ENCODE results near the gene NGEF.

GRCh38 chr2:232993231-232993821, 19.7 kb downstream of the NGEF start:
- TF ChIP-seq ATF2 (CRISPR knock-in tag; IDR thresholded peaks at IDR 0.05): no peak
- no peak for TF ChIP-seq NBN (IDR thresholded peaks at IDR 0.05; ENCODE audit: low read depth)
- no peak for TF ChIP-seq CTCF (IDR thresholded peaks at IDR 0.05 in 2 of 3, conservative IDR thresholded peaks at IDR 0.05 in 1 of 3; ENCODE audit: insufficient read depth in 2 of 3, low read depth in 1 of 3, low read length in 3 of 3)
- TF ChIP-seq NR2C2 (CRISPR knock-in tag; IDR thresholded peaks at IDR 0.05): no peak
- no peak for TF ChIP-seq NR2C2 (tag; IDR thresholded peaks at IDR 0.05)

Measured in K562 (cell line).